AG10803 (cell line): ENCODE data around the gene RGS7.
A peak's percentile ranks its signal among the peaks of the same experiment; 100 is the strongest.

Source experiments
- DNase-seq: peaks from one replicate; pipeline ENCODE4 v3.0.0; 2010; ENCODE audit warnings: low read depth
- H3K4me3 ChIP-seq: 2 replicates; pipeline ENCODE4 v1.5.1; 2011; ENCODE audit warnings: mild to moderate bottlenecking, low read length, control low read depth
- TF ChIP-seq, protein P1 (sequence below): conservative IDR thresholded peaks from 2 replicates; pipeline ENCODE4 v1.5.1; 2011; ENCODE audit warnings: mild to moderate bottlenecking, low read length, control low read depth, inconsistent platforms

RGS7 gene

GRCh38 chr1:240806200-240806745 is 550.7 kb downstream of the RGS7 start:
- TF ChIP-seq, protein P1, sequence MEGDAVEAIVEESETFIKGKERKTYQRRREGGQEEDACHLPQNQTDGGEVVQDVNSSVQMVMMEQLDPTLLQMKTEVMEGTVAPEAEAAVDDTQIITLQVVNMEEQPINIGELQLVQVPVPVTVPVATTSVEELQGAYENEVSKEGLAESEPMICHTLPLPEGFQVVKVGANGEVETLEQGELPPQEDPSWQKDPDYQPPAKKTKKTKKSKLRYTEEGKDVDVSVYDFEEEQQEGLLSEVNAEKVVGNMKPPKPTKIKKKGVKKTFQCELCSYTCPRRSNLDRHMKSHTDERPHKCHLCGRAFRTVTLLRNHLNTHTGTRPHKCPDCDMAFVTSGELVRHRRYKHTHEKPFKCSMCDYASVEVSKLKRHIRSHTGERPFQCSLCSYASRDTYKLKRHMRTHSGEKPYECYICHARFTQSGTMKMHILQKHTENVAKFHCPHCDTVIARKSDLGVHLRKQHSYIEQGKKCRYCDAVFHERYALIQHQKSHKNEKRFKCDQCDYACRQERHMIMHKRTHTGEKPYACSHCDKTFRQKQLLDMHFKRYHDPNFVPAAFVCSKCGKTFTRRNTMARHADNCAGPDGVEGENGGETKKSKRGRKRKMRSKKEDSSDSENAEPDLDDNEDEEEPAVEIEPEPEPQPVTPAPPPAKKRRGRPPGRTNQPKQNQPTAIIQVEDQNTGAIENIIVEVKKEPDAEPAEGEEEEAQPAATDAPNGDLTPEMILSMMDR = no peak
- H3K4me3 ChIP-seq = no peak overlapping the region
- no peak for DNase-seq

- TF ChIP-seq, protein P1 = no peak
- DNase-seq = peak; percentile 73
- H3K4me3 ChIP-seq = no peak overlapping the region
Observed at GRCh38 chr1:240804475-240804874, 552.5 kb downstream of the RGS7 start.

DNA sequence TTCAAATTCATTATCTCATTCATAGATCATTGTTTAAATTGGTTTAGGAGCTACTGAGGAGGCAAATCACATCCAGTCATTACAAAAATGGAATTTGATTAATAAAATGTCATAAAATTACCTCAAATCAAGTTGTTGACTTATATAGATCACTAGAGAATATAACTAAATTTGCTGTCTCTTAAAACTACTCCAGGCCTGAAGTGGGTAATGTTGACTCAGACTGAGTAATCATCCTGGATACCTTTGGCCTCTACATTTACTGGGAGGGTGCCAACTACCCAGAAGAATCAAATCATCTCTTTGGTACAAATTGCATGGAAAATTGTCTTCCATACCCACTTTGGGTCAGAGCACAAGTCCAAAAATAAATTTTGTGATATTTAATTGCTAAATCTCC is 553.9 kb downstream of the RGS7 start:
- TF ChIP-seq, protein P1 = no peak
- DNase-seq = peak; percentile 36
- H3K4me3 ChIP-seq = no peak overlapping the region

DNA sequence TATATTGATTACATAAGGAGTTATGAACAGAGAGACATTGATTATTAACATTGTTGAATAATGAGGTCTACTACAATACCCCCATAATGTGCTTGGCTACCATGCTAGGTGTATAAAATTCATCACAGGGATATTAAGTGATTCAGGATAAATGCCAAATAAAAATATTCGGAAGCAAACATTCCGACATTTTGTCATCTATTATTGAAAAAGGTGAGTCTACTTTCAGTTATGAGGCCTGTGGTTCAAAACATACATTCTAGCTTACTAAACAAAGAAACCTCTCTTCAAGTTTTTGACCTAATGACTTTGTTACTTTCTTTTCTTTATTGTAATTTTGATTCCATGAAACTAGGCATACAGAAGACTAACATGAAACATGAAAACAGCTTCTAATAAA is 554.7 kb downstream of the RGS7 start:
- TF ChIP-seq, protein P1 = no peak
- H3K4me3 ChIP-seq = no peak overlapping the region
- no peak for DNase-seq

DNA sequence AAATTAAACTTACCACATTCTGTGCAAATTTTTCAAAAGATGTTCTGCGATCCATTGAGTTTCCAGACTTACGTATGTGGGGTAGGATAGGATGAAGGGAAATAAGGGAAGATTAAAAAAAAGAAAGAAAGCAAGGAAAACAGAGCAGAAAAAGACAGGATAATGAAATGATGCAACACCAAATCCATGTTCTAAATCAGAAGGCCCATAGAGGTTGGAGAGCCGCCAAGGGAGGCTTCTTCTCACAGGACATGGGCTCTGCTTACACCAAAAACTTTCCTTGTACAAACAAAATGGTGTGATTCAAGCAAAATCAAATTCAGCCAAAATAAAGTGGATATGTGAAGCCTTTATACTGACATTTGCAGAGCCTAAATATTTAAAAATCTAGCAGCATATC is 555.6 kb downstream of the RGS7 start:
- TF ChIP-seq, protein P1 = no peak
- no peak overlapping the region for H3K4me3 ChIP-seq
- DNase-seq = peak; percentile 35

- DNase-seq = peak; percentile 9
- TF ChIP-seq, protein P1 = no peak
- no peak overlapping the region for H3K4me3 ChIP-seq
Observed at GRCh38 chr1:240800291-240800690, 556.7 kb downstream of the RGS7 start.

- TF ChIP-seq, protein P1 = no peak
- no peak overlapping the region for H3K4me3 ChIP-seq
- DNase-seq = no peak
Observed at GRCh38 chr1:240797050-240797449, 560.0 kb downstream of the RGS7 start.
